Ovary (tissue), 3 donors: ENCODE results near the gene DYNC1H1.

Experiments
- CTCF ChIP-seq, 3 donors: fragments of 450-650 bp in 2 of 3; fragments of 200-600 bp in 1 of 3; IDR thresholded peaks; one replicate each; pipeline versions ENCODE4 v1.5.1 to v1.8.0; 2016 to 2022; ENCODE audit warnings: antibody characterized with exemption in 3 of 3, mild to moderate bottlenecking in 1 of 3
- POLR2A ChIP-seq: fragments of 450-650 bp; IDR thresholded peaks from one replicate; pipeline ENCODE4 v1.6.1; 2017; ENCODE audit warnings: antibody characterized with exemption, mild to moderate bottlenecking, moderate library complexity
- donor health status: DM: no; HTN: no; CAD: no.

GRCh38 chr14:101920271-101920670, 44.1 kb upstream of the DYNC1H1 start:
- TF ChIP-seq CTCF (IDR thresholded peaks at IDR 0.05): no peak
- TF ChIP-seq POLR2A: no peak
